PC-9 (cell line): ENCODE results near the gene TTC22. TPM values are rescaled to one million over a fixed set of nuclear protein-coding genes. Genes with fewer than 3 reads are reported as not detected.
A peak's percentile ranks its signal among the peaks of the same experiment; 100 is the strongest.

ENCODE experiments used
- BruUV-seq: library from RNA; stranded (reverse); fragments of 400-500 nt; replicated peaks from 2 replicates; lab custom pipeline; 2021; lab: Mats Ljungman, UMichigan
- CTCF ChIA-PET: fragments of 300-600 bp; sonication (Branson Sonifier 250); formaldehyde crosslinking; loops from one replicate; lab custom pipeline; 2022; ENCODE audit warnings: antibody characterized with exemption; lab: Charles Lee
- POLR2A ChIA-PET: fragments of 300-600 bp; sonication (Branson Sonifier 250); formaldehyde crosslinking; loops from one replicate; lab custom pipeline; 2022; ENCODE audit warnings: antibody characterized with exemption; ENCODE audit not compliant: unreplicated experiment; lab: Charles Lee
- DNase-seq, 2 experiments: peaks; one replicate each; pipeline versions ENCODE4 v3.0.0 to v3.0.0-alpha.2; 2015 to 2022; ENCODE audit warnings: mixed read lengths in 1 of 2
- H2AFZ ChIP-seq: fragments of 200-600 bp; sonication (generic); 2 replicates; pipeline ENCODE4 v1.8.1; 2017; ENCODE audit warnings: antibody characterized with exemption
- H3F3A ChIP-seq: fragments of 200-600 bp; sonication (generic); 2 replicates; pipeline ENCODE4 v1.8.1; 2017; ENCODE audit warnings: antibody characterized with exemption, mild to moderate bottlenecking, low read depth; ENCODE audit not compliant: insufficient read depth
- H3K27ac ChIP-seq: fragments of 200-600 bp; sonication (generic); 2 replicates; pipeline ENCODE4 v1.6.1; 2016; ENCODE audit warnings: mixed run types
- H3K27me3 ChIP-seq: fragments of 200-600 bp; sonication (generic); 2 replicates; pipeline ENCODE4 v1.6.1; 2016; ENCODE audit warnings: low read depth, mixed run types; ENCODE audit not compliant: insufficient read depth
- H3K36me3 ChIP-seq: fragments of 200-600 bp; sonication (generic); 2 replicates; pipeline ENCODE4 v1.6.1; 2016; ENCODE audit warnings: low read depth, mixed run types
- H3K4me1 ChIP-seq: fragments of 200-600 bp; sonication (generic); replicated peaks from 2 replicates; pipeline ENCODE4 v1.6.1; 2016; ENCODE audit warnings: mixed run types; ENCODE audit not compliant: insufficient read depth
- H3K4me2 ChIP-seq: fragments of 200-600 bp; sonication (generic); 2 replicates; pipeline ENCODE4 v1.6.1; 2017; ENCODE audit warnings: mixed run types
- H3K4me3 ChIP-seq: fragments of 200-600 bp; sonication (generic); 2 replicates; pipeline ENCODE4 v1.6.1; 2016; ENCODE audit warnings: mixed run types
- H3K79me2 ChIP-seq: fragments of 200-600 bp; sonication (generic); 2 replicates; pipeline ENCODE4 v1.6.1; 2017; ENCODE audit warnings: low read depth, mixed run types
- H3K9me2 ChIP-seq: fragments of 200-600 bp; sonication (generic); 2 replicates; pipeline ENCODE4 v1.8.1; 2017; ENCODE audit warnings: mild to moderate bottlenecking; ENCODE audit not compliant: insufficient read depth
- H3K9me3 ChIP-seq: fragments of 200-600 bp; sonication (generic); 2 replicates; pipeline ENCODE4 v1.8.1; 2016; ENCODE audit warnings: low read depth; ENCODE audit not compliant: insufficient read depth
- H4K20me1 ChIP-seq: fragments of 200-600 bp; sonication (generic); 2 replicates; pipeline ENCODE4 v1.8.1; 2017; ENCODE audit not compliant: insufficient read depth
- CTCF ChIP-seq: fragments of 200-600 bp; sonication (generic); conservative IDR thresholded peaks from 2 replicates; pipeline ENCODE4 v1.6.1; 2017; ENCODE audit warnings: mixed run types, antibody characterized with exemption, mild to moderate bottlenecking, moderate library complexity
- EZH2 ChIP-seq: fragments of 200-600 bp; sonication (generic); IDR thresholded peaks from 2 replicates; pipeline ENCODE4 v1.8.0; 2017; ENCODE audit warnings: antibody characterized with exemption, low read depth
- intact Hi-C: fragments of 100-400 bp; cut with micrococcal nuclease; formaldehyde crosslinking; loops from one replicate; pipeline ENCODE4 v1.10.0; 2022; ENCODE audit not compliant: unreplicated experiment
- total RNA-seq: library from RNA; stranded (reverse); gene quantifications from 2 replicates; pipeline ENCODE4 v1.2.3, GENCODE V29; 2021

Gene TTC22
- total RNA-seq, 1 experiment from 2014 or later: 26.3 TPM

GRCh38 chr1:54774820-54775498 lies 26.2 kb downstream of the TTC22 start:
- H2AFZ ChIP-seq: no peak overlapping the region

GRCh38 chr1:54772951-54773350 lies 28.2 kb downstream of the TTC22 start:
- no peaks in the 10 kb centered on the region for H3K9me3 ChIP-seq
- no peaks in the 10 kb centered on the region for H4K20me1 ChIP-seq
- no TSS peak for BruUV-seq
- H3K27ac ChIP-seq: no peak overlapping the region
- H3K36me3 ChIP-seq: no peaks in the 10 kb centered on the region
- no peaks in the 10 kb centered on the region for H3K79me2 ChIP-seq
- intact Hi-C loops: no loop called here
- CTCF ChIA-PET: no interaction called here
- no peak for TF ChIP-seq CTCF
- TF ChIP-seq EZH2: no peak
- H3K9me2 ChIP-seq: no peaks in the 10 kb centered on the region
- no peaks in the 10 kb centered on the region for H3K27me3 ChIP-seq
- no peak for DNase-seq
- no peak overlapping the region for H3K4me2 ChIP-seq
- H3K4me3 ChIP-seq: no peak overlapping the region
- no peaks in the 10 kb centered on the region for H3F3A ChIP-seq
- no peaks in the 10 kb centered on the region for H3K4me1 ChIP-seq
- no peak overlapping the region for H2AFZ ChIP-seq
- POLR2A ChIA-PET: no interaction called here

More at GRCh38 chr1:54774820-54775498, 26.2 kb downstream of the TTC22 start:
- H3K36me3 ChIP-seq: no peaks in the 10 kb centered on the region
- no peak overlapping the region for H3K27ac ChIP-seq
- ChIA-PET POLR2A (no interaction called here), CTCF (interaction anchor here (0.6 kb wide), 1 partner anchor 40 kb away, joined by 3 read pairs; no protein-coding TSS in a partner anchor)
- H3K27me3 ChIP-seq: no peaks in the 10 kb centered on the region
- H3K4me3 ChIP-seq: no peak overlapping the region
- intact Hi-C loops: no loop called here
- no peaks in the 10 kb centered on the region for H3K79me2 ChIP-seq
- H3K9me2 ChIP-seq: no peaks in the 10 kb centered on the region
- H3K4me1 ChIP-seq: no peaks in the 10 kb centered on the region
- H4K20me1 ChIP-seq: no peaks in the 10 kb centered on the region
- no peak overlapping the region for H3K4me2 ChIP-seq
- no TSS peak for BruUV-seq
- H3F3A ChIP-seq: no peaks in the 10 kb centered on the region
- H3K9me3 ChIP-seq: no peaks in the 10 kb centered on the region
- DNase-seq: no peak
- TF ChIP-seq EZH2: no peak
- TF ChIP-seq CTCF: no peak

GRCh38 chr1:54768093-54768492 lies 33.0 kb downstream of the TTC22 start:
- POLR2A ChIA-PET: no interaction called here
- no TSS peak for BruUV-seq

More at GRCh38 chr1:54768093-54768492, 33.0 kb downstream of the TTC22 start:
- intact Hi-C loops: no loop called here
- no peak overlapping the region for H3K4me3 ChIP-seq
- H3K9me2 ChIP-seq: no peaks in the 10 kb centered on the region
- no peak overlapping the region for H2AFZ ChIP-seq
- no peak for DNase-seq
- H3K79me2 ChIP-seq: peaks cover 11% of the 10 kb centered on the region
- no peaks in the 10 kb centered on the region for H3K9me3 ChIP-seq
- no peak overlapping the region for H3K4me2 ChIP-seq
- TF ChIP-seq CTCF (peak; percentile 36; the same call in 1 of the 2 replicates), EZH2 (no peak)
- peaks cover 7% of the 10 kb centered on the region; the same call in 1 of the 2 replicates for H3K4me1 ChIP-seq
- H3K27me3 ChIP-seq: no peaks in the 10 kb centered on the region
- CTCF ChIA-PET: interaction anchor here (1.0 kb wide), 1 partner anchor 31 kb away, joined by 3 read pairs; no protein-coding TSS in a partner anchor
- no peaks in the 10 kb centered on the region for H3K36me3 ChIP-seq
- no peak overlapping the region for H3K27ac ChIP-seq
- H3F3A ChIP-seq: no peaks in the 10 kb centered on the region
- H4K20me1 ChIP-seq: no peaks in the 10 kb centered on the region
